ENCODE measurements around the gene IGFBP3.

IGFBP3 gene

GRCh38 chr7:45914911-45915310 lies 6.2 kb downstream of the IGFBP3 start:
- TF ChIP-seq GATA3 (IDR thresholded peaks at IDR 0.05; ENCODE audit: low read depth, low read length): no peak
- no peak for TF ChIP-seq GATA2 (IDR thresholded peaks at IDR 0.05; ENCODE audit: low read depth, low read length)

- TF ChIP-seq GATA2 (IDR thresholded peaks at IDR 0.05; ENCODE audit: low read depth, low read length) (no peak), GATA3 (IDR thresholded peaks at IDR 0.05; ENCODE audit: low read depth, low read length) (no peak)
These were observed 8.1 kb downstream of the IGFBP3 start for GRCh38 chr7:45912972-45913371.

- no peak for TF ChIP-seq GATA2 (IDR thresholded peaks at IDR 0.05; ENCODE audit: low read depth, low read length)
- no peak for TF ChIP-seq GATA3 (IDR thresholded peaks at IDR 0.05; ENCODE audit: low read depth, low read length)
These were observed 9.8 kb downstream of the IGFBP3 start for GRCh38 chr7:45911311-45911710.

- TF ChIP-seq GATA2 (IDR thresholded peaks at IDR 0.05; ENCODE audit: low read depth, low read length) (no peak), GATA3 (IDR thresholded peaks at IDR 0.05; ENCODE audit: low read depth, low read length) (no peak)
These were observed 10.2 kb downstream of the IGFBP3 start for GRCh38 chr7:45910855-45911254.

DNA sequence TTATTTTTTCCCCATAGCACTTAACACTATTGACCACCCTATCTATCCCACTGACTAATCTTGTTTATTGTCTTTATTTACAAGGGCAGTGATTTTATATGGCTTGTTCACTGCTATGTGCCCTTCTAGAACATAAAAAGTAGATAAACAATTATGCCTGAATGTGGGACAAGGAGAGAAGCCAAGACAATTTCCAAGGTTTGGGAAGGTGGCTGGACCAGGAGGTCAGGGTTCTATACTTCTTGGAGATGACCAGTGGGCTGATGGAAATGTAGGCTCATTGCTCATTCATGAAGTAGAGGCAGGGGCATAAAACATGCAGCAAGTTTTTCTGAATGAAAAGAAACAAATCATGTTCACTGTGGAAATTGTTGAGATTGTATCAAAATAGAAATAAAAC lies 11.5 kb downstream of the IGFBP3 start:
- TF ChIP-seq GATA3 (IDR thresholded peaks at IDR 0.05; ENCODE audit: low read depth, low read length): no peak

DNA sequence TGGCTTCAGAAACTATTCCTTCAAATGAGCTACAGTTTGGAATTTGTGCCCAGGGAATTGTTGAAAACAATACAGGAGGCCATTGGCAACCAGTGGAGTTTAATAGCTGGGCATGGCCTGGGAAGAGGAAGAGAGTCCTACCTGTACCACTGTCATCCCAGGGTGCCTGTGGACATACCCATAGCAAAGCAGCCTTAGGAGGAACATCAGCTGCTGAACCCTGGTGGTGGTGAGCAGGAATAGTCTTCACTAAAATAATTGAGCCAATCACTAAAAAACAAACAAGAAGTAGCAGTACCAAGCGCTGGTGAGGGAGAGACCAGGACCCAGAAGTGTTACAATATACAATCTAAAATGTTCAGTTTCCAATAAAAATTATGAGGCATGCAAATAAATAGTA lies 18.3 kb downstream of the IGFBP3 start:
- no peak for TF ChIP-seq GATA3 (IDR thresholded peaks at IDR 0.05; ENCODE audit: low read depth, low read length)
- TF ChIP-seq GATA2 (IDR thresholded peaks at IDR 0.05; ENCODE audit: low read depth, low read length): no peak

DNA sequence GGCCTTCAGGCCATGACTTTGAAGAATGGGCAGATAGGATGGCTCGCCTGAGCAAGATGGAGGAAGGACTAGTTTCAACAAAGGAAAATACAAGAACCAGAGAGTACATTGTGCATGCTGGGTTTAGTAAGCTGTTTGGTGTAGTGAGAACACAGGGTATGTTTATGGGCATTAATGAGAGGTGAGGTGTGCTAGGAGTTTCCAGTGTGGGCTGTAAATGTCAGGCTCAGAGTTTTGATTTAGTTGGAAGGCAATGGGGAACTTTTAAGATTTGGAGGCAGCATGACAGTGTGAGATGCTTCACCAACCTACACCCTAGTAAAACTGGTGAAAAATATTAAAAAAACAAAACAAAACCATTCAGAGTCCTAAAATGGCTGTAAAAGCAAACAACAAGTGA lies 19.5 kb downstream of the IGFBP3 start:
- no peak for TF ChIP-seq GATA3 (IDR thresholded peaks at IDR 0.05; ENCODE audit: low read depth, low read length)
- no peak for TF ChIP-seq GATA2 (IDR thresholded peaks at IDR 0.05; ENCODE audit: low read depth, low read length)

DNA sequence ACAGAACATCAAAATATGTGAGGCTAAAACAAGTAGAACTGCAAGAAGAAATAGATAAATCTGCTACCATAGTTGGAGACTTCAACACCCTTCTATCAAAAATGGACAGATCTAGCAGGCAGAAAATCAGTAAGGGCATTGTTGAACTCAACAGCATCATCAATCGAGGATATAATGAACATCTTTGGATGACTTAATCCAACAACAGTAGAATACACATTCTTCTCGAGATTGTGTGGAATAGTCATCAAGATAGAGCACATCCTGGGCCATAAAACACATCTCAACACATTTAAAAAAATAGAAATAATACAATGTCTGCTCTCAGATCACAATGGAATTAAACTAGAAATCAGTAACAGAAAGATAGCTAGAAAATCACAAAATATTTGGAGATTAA lies 22.9 kb downstream of the IGFBP3 start:
- TF ChIP-seq GATA2 (IDR thresholded peaks at IDR 0.05; ENCODE audit: low read depth, low read length): no peak
- TF ChIP-seq GATA3 (IDR thresholded peaks at IDR 0.05; ENCODE audit: low read depth, low read length): no peak

DNA sequence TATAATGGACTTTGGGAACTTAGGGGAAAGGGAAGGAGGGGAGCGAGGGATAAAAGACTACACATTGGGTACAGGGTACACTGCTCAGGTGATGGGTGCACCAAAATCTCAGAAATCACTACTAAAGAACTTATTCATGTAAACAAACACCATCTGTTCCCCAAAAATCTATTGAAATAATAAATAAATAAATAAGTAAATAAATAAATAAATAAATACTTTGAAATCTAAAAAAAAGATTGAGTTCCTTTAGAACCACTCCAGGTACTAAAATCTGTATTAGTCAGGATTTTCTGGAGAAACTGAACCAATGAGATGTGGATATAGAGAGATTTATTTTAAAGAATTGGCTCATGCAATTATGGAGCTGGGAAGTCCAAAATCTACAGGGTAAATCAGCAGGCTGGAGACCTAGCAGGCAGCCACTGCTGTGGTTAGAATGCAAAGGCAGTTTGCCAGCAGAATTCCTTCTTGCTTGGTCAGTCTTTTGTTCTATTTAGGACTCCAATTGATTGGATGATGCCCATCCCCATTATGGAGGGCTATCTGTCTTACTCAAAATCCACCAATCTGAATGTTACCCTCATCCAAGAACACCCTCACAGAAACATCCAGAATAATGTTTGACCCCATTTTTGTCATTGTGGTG lies 23.9 kb downstream of the IGFBP3 start:
- TF ChIP-seq GATA2 (IDR thresholded peaks at IDR 0.05; ENCODE audit: low read depth, low read length): no peak
- no peak for TF ChIP-seq GATA3 (IDR thresholded peaks at IDR 0.05; ENCODE audit: low read depth, low read length)

DNA sequence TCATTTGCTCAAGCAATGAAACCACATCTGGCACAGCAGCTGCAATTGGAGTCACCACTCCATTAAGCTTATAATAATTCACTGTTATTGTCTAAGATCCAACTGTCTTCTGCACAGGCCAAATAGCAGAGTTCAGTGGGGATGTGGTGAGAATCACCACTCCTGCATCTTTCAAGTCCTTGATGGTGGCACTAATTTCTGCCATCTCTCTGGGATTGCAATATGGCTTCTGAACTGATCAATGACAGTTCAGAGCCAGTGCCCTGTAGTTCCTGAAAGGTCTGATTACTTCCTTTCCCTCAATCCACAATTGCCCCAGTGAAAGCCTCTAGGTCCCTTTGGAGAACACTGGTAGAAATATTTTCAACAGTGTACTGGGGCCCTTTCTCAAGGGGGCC lies 26.4 kb downstream of the IGFBP3 start:
- no peak for TF ChIP-seq GATA3 (IDR thresholded peaks at IDR 0.05; ENCODE audit: low read depth, low read length)
- no peak for TF ChIP-seq GATA2 (IDR thresholded peaks at IDR 0.05; ENCODE audit: low read depth, low read length)

GRCh38 chr7:45893996-45894664 lies 26.9 kb downstream of the IGFBP3 start:
- no peak for TF ChIP-seq GATA3 (IDR thresholded peaks at IDR 0.05; ENCODE audit: low read depth, low read length)
- TF ChIP-seq GATA2 (IDR thresholded peaks at IDR 0.05; ENCODE audit: low read depth, low read length): no peak

DNA sequence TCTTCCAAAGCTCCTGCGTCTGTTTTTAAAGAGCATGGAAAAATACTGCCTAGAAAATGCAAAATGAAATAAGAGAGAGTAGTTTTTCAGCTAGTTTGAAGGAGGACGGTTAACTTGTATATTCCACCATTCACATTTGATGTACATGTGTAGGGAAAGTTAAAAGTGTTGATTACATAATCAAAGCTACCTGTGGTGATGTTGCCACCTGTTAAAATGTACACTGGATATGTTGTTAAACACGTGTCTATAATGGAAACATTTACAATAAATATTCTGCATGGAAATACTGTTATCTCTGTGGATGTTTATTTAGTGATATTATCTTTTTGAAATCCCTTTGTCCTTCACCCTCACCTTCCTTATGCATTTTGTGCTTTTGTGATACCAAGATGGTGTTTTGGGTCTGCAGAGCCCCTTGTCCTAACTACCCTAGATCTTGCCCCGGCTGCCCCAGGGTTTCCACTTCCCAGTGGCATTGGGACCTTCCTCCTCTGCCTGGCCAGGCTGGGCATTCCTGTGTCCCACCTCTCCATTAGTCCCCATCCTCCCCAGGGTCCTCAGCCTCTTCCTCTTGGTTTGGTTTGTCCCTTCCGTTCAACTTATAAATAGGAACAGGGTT lies 27.6 kb downstream of the IGFBP3 start:
- TF ChIP-seq GATA3 (IDR thresholded peaks at IDR 0.05; ENCODE audit: low read depth, low read length) (no peak), GATA2 (IDR thresholded peaks at IDR 0.05; ENCODE audit: low read depth, low read length) (no peak)

GRCh38 chr7:45892407-45893035 lies 28.6 kb downstream of the IGFBP3 start:
- TF ChIP-seq GATA3 (IDR thresholded peaks at IDR 0.05; ENCODE audit: low read depth, low read length) (no peak), GATA2 (IDR thresholded peaks at IDR 0.05; ENCODE audit: low read depth, low read length) (no peak)

DNA sequence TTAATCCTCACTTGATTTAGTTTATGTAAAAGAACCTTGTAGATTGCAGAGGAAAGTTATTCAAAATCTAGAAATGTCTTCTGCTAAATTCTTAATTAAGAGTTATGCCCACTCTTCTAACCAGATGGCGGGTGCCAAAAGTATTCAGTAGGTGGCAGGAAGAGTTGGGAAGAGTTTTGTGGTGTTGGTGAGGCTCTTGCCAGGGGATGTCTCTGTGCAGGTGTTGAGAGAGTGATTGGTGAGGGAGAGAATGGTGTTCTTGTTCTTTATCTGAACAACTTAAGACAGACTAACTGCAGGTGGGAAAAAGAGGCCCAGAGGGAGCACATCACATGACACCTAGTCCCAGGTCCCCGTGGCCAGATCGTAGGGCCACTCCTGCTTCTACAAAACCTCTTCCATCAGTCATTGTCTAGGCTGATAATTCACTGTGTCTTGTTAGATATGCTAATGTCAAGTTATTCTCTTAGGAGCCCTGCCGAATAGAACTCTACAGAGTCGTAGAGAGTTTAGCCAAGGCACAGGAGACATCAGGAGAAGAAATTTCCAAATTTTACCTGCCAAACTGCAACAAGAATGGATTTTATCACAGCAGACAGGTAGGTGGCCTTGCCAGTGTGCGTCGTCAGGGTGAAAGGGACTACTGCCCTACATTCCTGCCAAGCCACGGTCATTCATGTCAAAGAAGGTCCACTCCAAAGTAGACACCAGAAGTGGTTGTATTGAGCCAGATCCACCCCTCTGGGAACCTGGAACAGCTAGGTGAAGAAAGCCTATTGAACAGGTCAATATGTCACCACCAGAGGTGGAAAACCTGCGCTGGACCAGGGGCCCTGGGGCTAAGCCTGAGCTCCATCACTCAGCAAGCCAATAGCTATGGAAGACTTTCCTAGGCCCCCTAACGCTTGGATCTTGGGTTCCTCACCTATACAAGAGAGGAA lies 29.3 kb downstream of the IGFBP3 start:
- no peak for TF ChIP-seq GATA2 (IDR thresholded peaks at IDR 0.05; ENCODE audit: low read depth, low read length)
- no peak for TF ChIP-seq GATA3 (IDR thresholded peaks at IDR 0.05; ENCODE audit: low read depth, low read length)
